Choroid plexus epithelial cell (primary cell): Measurements from ENCODE around the gene TXNDC12.

Experiments
- DNase-seq: peaks from one replicate; pipeline ENCODE4 v3.0.0-alpha.2; 2010; ENCODE audit warnings: low read depth
- H3K4me3 ChIP-seq: 2 replicates; pipeline ENCODE4 v1.5.1; 2011; ENCODE audit warnings: low read depth, mild to moderate bottlenecking, control low read depth, low read length, moderate library complexity
- TF ChIP-seq, protein P1 (sequence below): conservative IDR thresholded peaks from 2 replicates; pipeline ENCODE4 v1.5.1; 2011; ENCODE audit warnings: low read depth, mild to moderate bottlenecking, control low read depth, inconsistent platforms, low read length, moderate library complexity

The TXNDC12 gene

DNA sequence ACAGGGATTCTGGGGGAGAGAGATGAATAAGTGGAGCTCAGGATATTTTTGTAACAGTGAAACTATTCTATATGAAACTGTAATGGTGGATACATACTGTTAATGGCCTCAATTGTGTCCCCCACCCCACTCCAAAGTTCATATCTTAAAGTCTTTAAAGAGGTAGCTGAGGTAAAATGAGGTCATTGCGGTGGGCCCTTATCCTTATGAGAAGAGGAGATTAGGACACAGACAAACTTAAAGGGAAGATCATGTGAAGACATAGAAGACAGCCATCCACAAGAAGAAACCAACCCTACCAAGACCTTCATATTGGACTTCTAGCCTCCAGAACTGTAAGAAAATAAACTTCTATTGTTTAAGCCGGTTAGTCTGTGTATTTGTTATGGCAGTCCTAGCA is 9.8 kb downstream of the TXNDC12 start:
- DNase-seq = no peak
- TF ChIP-seq, protein P1, sequence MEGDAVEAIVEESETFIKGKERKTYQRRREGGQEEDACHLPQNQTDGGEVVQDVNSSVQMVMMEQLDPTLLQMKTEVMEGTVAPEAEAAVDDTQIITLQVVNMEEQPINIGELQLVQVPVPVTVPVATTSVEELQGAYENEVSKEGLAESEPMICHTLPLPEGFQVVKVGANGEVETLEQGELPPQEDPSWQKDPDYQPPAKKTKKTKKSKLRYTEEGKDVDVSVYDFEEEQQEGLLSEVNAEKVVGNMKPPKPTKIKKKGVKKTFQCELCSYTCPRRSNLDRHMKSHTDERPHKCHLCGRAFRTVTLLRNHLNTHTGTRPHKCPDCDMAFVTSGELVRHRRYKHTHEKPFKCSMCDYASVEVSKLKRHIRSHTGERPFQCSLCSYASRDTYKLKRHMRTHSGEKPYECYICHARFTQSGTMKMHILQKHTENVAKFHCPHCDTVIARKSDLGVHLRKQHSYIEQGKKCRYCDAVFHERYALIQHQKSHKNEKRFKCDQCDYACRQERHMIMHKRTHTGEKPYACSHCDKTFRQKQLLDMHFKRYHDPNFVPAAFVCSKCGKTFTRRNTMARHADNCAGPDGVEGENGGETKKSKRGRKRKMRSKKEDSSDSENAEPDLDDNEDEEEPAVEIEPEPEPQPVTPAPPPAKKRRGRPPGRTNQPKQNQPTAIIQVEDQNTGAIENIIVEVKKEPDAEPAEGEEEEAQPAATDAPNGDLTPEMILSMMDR = no peak
- H3K4me3 ChIP-seq = no peak overlapping the region

DNA sequence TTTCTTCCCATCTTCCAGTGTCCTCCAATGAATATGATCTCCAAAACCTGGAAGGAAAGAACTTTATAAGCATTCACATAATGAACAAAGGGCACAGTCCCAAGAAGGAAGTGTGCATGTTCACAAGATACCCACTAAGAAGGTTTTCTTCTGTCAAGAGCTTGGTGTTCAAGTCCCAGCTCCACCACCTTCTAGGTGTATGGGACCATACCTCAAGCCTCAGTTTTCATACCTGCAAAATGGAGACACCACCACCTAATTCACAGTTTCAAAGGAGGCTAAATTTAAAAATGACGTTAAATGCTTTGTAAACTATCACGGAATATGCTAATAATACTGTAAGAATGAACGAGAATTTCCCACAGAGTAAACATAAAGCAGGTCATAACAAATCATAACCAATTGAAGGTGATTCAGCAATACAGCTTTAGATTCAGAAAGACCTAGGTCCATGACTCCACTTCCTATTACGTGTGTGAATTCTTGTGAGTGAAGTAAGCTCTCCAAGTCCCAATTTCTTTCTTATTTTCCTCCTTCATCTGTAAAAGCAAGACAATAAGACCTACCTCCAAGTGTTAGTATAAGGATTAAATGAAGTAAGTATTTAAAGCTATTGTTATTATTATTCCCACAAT is 13.3 kb downstream of the TXNDC12 start:
- H3K4me3 ChIP-seq = no peak overlapping the region
- TF ChIP-seq, protein P1 = no peak
- peak; percentile 11 for DNase-seq

DNA sequence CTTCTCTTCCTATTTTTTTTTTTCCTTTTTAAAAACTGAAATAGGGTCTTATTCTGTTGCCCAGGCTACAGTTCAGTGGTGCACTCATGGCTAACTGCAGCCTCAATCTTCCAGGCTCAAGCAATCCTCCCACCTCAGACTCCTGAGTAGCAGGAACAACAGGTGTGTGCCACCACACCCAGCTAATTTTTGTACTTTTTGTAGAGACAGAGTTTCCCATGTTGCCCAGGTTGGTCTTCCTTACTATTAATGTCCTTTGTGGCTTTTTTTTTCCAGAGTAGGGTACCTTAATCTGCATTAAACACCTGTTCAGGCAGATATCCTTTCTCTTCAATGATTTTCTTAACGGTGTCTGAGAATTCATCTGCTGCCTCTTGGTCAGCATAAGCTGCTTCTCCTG is 17.1 kb downstream of the TXNDC12 start:
- H3K4me3 ChIP-seq = no peak overlapping the region
- TF ChIP-seq, protein P1 = no peak
- no peak for DNase-seq

GRCh38 chr1:52037402-52037814 is 17.6 kb downstream of the TXNDC12 start:
- TF ChIP-seq, protein P1 = no peak
- H3K4me3 ChIP-seq = no peak overlapping the region
- peak; percentile 63 for DNase-seq

- TF ChIP-seq, protein P1 = no peak
- peak overlapping the region; percentile 97 for H3K4me3 ChIP-seq
- no peak for DNase-seq
These were observed 21.0 kb downstream of the TXNDC12 start for GRCh38 chr1:52034050-52034384.

- TF ChIP-seq, protein P1 = no peak
- peak within 1 kb of the TSS; percentile 97 for H3K4me3 ChIP-seq
- peak; percentile 94 for DNase-seq
These were observed 21.6 kb downstream of the TXNDC12 start, which contains the start of gene KTI12 for GRCh38 chr1:52033190-52034049. Gene KTI12, minus strand, starts transcription at chr1:52033810. Its CDS starts 49 bp downstream, at chr1:52033761.
